Smooth muscle cell of trachea (primary cell): ENCODE data around the gene NOXO1. TPM values are rescaled to one million over a fixed set of nuclear protein-coding genes. Genes with fewer than 3 reads are reported as not detected.

Source experiments
- total RNA-seq: library from RNA; depleted of rRNA; stranded (reverse); fragments of >200 nt; gene quantifications from 2 replicates; pipeline ENCODE4 v1.2.1, GENCODE V29; 2014

Gene NOXO1
- total RNA-seq = 0.15 TPM in 1 of 2 replicates, not detected in the other

GRCh38 chr16:1981398-1981836 lies at the start of gene NOXO1:
Gene NOXO1 (minus strand): TSS chr16:1981469. CDS start chr16:1981179, 290 bp downstream.

GRCh38 chr16:2026461-2027023 lies 45.3 kb upstream of the NOXO1 start, which contains the start of gene NHERF2:
Gene NHERF2 (plus strand): TSS chr16:2026902. CDS start chr16:2027006, 104 bp downstream.

GRCh38 chr16:2019518-2019920 lies 38.2 kb upstream of the NOXO1 start, which contains the start of gene NPW:
Gene NPW (plus strand): TSS chr16:2019785.

GRCh38 chr16:2009791-2010510 lies 28.7 kb upstream of the NOXO1 start, which contains the start of gene ZNF598:
Gene ZNF598 (minus strand): TSS chr16:2009821.

GRCh38 chr16:1989209-1990100 lies 8.2 kb upstream of the NOXO1 start, which contains the start of gene SYNGR3:
Gene SYNGR3 (plus strand): TSS chr16:1989970. CDS start chr16:1990103, 133 bp downstream.

GRCh38 chr16:1983544-1984346 lies 2.5 kb upstream of the NOXO1 start, which contains the start of gene GFER:
Gene GFER (plus strand): TSS chr16:1984193. CDS start chr16:1984219, 26 bp downstream.

GRCh38 chr16:1971796-1972489 lies 9.3 kb downstream of the NOXO1 start, which contains the start of gene TBL3:
Gene TBL3 (plus strand): TSS chr16:1972053. CDS start chr16:1972165, 112 bp downstream.

GRCh38 chr16:1966460-1966859 lies 14.8 kb downstream of the NOXO1 start, which contains the start of gene RNF151:
Gene RNF151 (plus strand): TSS chr16:1966856. CDS start chr16:1966882, 26 bp downstream.

GRCh38 chr16:1964506-1965395 lies 16.5 kb downstream of the NOXO1 start, which contains the start of gene RPS2:
Gene RPS2 (minus strand): TSS chr16:1964826. CDS start chr16:1964625, 201 bp downstream.

GRCh38 chr16:1959269-1960039 lies 21.8 kb downstream of the NOXO1 start, which contains the start of gene NDUFB10:
Gene NDUFB10 (plus strand): TSS chr16:1959538. CDS start chr16:1959625, 87 bp downstream.

GRCh38 chr16:1942810-1943726 lies 38.2 kb downstream of the NOXO1 start, which contains the start of gene MSRB1:
Gene MSRB1 (minus strand): TSS chr16:1943199. CDS start chr16:1943156, 43 bp downstream.

Other genes starting within 250 kb of the NOXO1 start
- gene NME3, start 209.9 kb downstream of the NOXO1 start, total RNA-seq = 47.7 and 66.5 TPM in 2 replicates
- gene EME2, start 208.7 kb downstream of the NOXO1 start, total RNA-seq = 13.5 and 18.0 TPM in 2 replicates
- 73.8 and 84.8 TPM in 2 replicates for gene MRPS34, start 208.3 kb downstream of the NOXO1 start, total RNA-seq
- 31.3 and 42.3 TPM in 2 replicates for gene SPSB3, start 198.9 kb downstream of the NOXO1 start, total RNA-seq
- gene NUBP2, start 198.5 kb downstream of the NOXO1 start, total RNA-seq = 70.0 and 90.2 TPM in 2 replicates
- under 0.01 and 0.15 TPM in 2 replicates for gene IGFALS, start 187.8 kb downstream of the NOXO1 start, total RNA-seq
- gene HAGH, start 154.6 kb downstream of the NOXO1 start, total RNA-seq = 25.9 and 33.9 TPM in 2 replicates
- 82.9 and 96.4 TPM in 2 replicates for gene FAHD1, start 154.3 kb downstream of the NOXO1 start, total RNA-seq
- 0.15 and 0.33 TPM in 2 replicates for gene MEIOB, start 109.3 kb downstream of the NOXO1 start, total RNA-seq
- gene HS3ST6, start 63.1 kb downstream of the NOXO1 start, total RNA-seq = not detected in 2 replicates
- 6.1 TPM in 2 replicates for gene MSRB1, start 38.3 kb downstream of the NOXO1 start, total RNA-seq
- gene RPL3L, start 26.8 kb downstream of the NOXO1 start, total RNA-seq = not detected in 2 replicates
- gene NDUFB10, start 21.9 kb downstream of the NOXO1 start, total RNA-seq = 139 and 192 TPM in 2 replicates
- 1,747 and 2,610 TPM in 2 replicates for gene RPS2, start 16.6 kb downstream of the NOXO1 start, total RNA-seq
- gene RNF151, start 14.6 kb downstream of the NOXO1 start, total RNA-seq = not detected in 2 replicates
- 40.2 and 56.6 TPM in 2 replicates for gene TBL3, start 9.4 kb downstream of the NOXO1 start, total RNA-seq
- 14.7 and 17.7 TPM in 2 replicates for gene GFER, start 2.7 kb upstream of the NOXO1 start, total RNA-seq
- gene SYNGR3, start 8.5 kb upstream of the NOXO1 start, total RNA-seq = 4.8 and 9.4 TPM in 2 replicates
- 27.3 and 27.5 TPM in 2 replicates for gene ZNF598, start 28.4 kb upstream of the NOXO1 start, total RNA-seq
- gene NPW, start 38.3 kb upstream of the NOXO1 start, total RNA-seq = 0.29 and 2.5 TPM in 2 replicates
- gene NHERF2, start 45.4 kb upstream of the NOXO1 start, total RNA-seq = 30.5 and 60.4 TPM in 2 replicates
- 26.6 and 27.8 TPM in 2 replicates for gene NTHL1, start 66.4 kb upstream of the NOXO1 start, total RNA-seq
- gene TSC2, start 66.5 kb upstream of the NOXO1 start, total RNA-seq = 70.5 and 85.2 TPM in 2 replicates
- 184 and 227 TPM in 2 replicates for gene PKD1, start 154.4 kb upstream of the NOXO1 start, total RNA-seq
- 1.2 and 2.9 TPM in 2 replicates for gene RAB26, start 167.2 kb upstream of the NOXO1 start, total RNA-seq
- gene TRAF7, start 174.3 kb upstream of the NOXO1 start, total RNA-seq = 59.2 and 92.1 TPM in 2 replicates
- under 0.01 and 2.0 TPM in 2 replicates for gene CASKIN1, start 215.1 kb upstream of the NOXO1 start, total RNA-seq
- gene MLST8, start 224.0 kb upstream of the NOXO1 start, total RNA-seq = 30.8 and 33.6 TPM in 2 replicates
- 0.58 and 0.99 TPM in 2 replicates for gene BRICD5, start 229.4 kb upstream of the NOXO1 start, total RNA-seq
- gene PGP, start 233.4 kb upstream of the NOXO1 start, total RNA-seq = 7.4 and 10.6 TPM in 2 replicates
- 24.4 and 39.2 TPM in 2 replicates for gene E4F1, start 242.1 kb upstream of the NOXO1 start, total RNA-seq